HepG2 (cell line): ENCODE data around the gene FUCA1.

Experiments
- ATF7 ChIP-seq, 2 experiments: fragments of 450-650 bp in 1 of 2; sonication (generic) in 1 of 2; formaldehyde crosslinking in 1 of 2; IDR thresholded peaks; 2 replicates each; pipeline versions ENCODE4 v1.4.0 to v1.6.1; 2016 to 2020; ENCODE audit warnings: antibody characterized with exemption in 1 of 2, mild to moderate bottlenecking in 1 of 2, missing genetic modification reagents in 1 of 2
- EZH2 ChIP-seq: conservative IDR thresholded peaks from 2 replicates; pipeline ENCODE4 v1.6.1; 2012; ENCODE audit warnings: mild to moderate bottlenecking, low read depth, low read length, moderate library complexity
- JDP2 ChIP-seq: sonication (generic); formaldehyde crosslinking; IDR thresholded peaks from 2 replicates; pipeline ENCODE4 v1.8.1; 2022; ENCODE audit warnings: missing genetic modification reagents, borderline replicate concordance
- MAZ ChIP-seq, 2 experiments: sonication (generic) in 1 of 2; formaldehyde crosslinking in 1 of 2; IDR thresholded peaks; 2 replicates each; pipeline versions ENCODE4 v1.5.0 to v1.6.1; 2012 to 2020; ENCODE audit warnings: low read depth in 2 of 2, mild to moderate bottlenecking in 2 of 2, borderline replicate concordance in 1 of 2, improper control_type of control experiment in 1 of 2, low read length in 1 of 2, missing genetic modification reagents in 1 of 2, moderate library complexity in 1 of 2
- MTA3 ChIP-seq: sonication (generic); formaldehyde crosslinking; IDR thresholded peaks from 2 replicates; pipeline ENCODE4 v1.4.0; 2020; ENCODE audit warnings: missing genetic modification reagents
- TGIF2 ChIP-seq: IDR thresholded peaks from 2 replicates; pipeline ENCODE4 v1.6.1; 2016; ENCODE audit warnings: control low read depth, missing compliant biosample characterization
- ZNF496 ChIP-seq: sonication (generic); formaldehyde crosslinking; IDR thresholded peaks from 2 replicates; pipeline ENCODE4 v1.8.1; 2023; ENCODE audit warnings: mild to moderate bottlenecking, moderate library complexity, missing genetic modification reagents; ENCODE audit not compliant: insufficient replicate concordance
- ZNF678 ChIP-seq: sonication (generic); formaldehyde crosslinking; IDR thresholded peaks from 2 replicates; pipeline ENCODE4 v1.4.0; 2020; ENCODE audit warnings: mild to moderate bottlenecking, missing genetic modification reagents
- ZNF883 ChIP-seq: sonication (generic); formaldehyde crosslinking; IDR thresholded peaks from 2 replicates; pipeline ENCODE4 v1.5.1; 2020; ENCODE audit warnings: mild to moderate bottlenecking, missing genetic modification reagents; ENCODE audit errors: not compliant biosample characterization
- TF ChIP-seq, protein P1 (sequence below): sonication (generic); formaldehyde crosslinking; IDR thresholded peaks from 2 replicates; pipeline ENCODE4 v1.5.0; 2020; ENCODE audit warnings: mild to moderate bottlenecking, missing genetic modification reagents, moderate library complexity
- TF ChIP-seq, protein P2 (sequence below): sonication (generic); formaldehyde crosslinking; IDR thresholded peaks from 2 replicates; pipeline ENCODE4 v1.4.0; 2020; ENCODE audit warnings: missing genetic modification reagents

DNA sequence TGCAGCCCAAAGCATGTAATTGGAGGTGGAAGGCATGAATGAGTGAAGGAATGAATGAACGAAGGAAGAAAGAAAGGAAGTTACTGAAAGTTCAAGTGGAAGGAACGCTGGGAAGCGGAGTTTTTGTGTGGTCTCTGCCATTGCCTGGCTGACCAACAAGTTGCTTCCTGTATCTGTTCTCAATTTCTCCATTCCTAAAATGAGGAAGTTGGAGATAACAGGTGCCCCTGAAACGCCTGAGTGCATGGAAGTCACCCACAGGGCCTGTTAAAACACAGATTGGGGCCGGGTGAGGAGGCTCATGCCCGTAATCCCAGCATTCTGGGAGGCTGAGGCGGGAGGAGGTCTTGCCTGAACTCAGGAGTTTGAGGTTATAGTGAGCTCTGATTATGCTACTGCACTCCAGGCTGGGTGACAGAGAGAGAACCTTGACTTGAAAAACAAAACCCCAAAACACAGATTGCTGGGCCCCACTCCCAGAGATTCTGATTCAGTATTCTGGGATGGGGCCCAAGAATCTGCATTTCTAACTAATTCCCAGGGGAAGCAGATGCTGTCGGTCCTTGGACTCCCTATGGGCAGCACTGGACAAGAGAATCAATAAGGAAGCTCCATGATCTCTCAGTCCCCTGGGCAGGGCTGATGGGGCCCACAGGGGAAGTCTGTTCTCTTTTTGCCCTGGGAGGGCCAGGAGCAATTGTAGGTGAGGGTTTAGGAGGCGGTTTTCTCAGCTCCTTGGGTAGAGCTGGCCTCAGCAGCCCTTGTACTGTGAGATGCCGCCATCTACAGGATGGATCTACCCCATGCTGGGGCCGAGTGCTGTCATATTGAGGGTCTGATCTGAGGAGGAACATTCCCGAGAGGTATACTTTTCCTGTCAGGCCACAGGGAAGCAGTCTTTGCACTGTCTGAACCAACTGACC, 48.4 kb upstream of the FUCA1 start:
- TF ChIP-seq EZH2 (no peak), TGIF2 (CRISPR knock-in tag) (no peak), MTA3 (CRISPR knock-in tag) (no peak), ZNF678 (CRISPR knock-in tag) (no peak), ZNF496 (CRISPR knock-in tag) (no peak), ATF7 (IDR thresholded peaks at IDR 0.05) (no peak), ATF7 (CRISPR knock-in tag; IDR thresholded peaks at IDR 0.05) (no peak), ZNF883 (CRISPR knock-in tag) (no peak), JDP2 (CRISPR knock-in tag) (no peak), MAZ (IDR thresholded peaks at IDR 0.05; ENCODE audit: borderline replicate concordance, low read depth, low read length) (peak; percentile 28; the same call in 1 of the 2 replicates), MAZ (CRISPR knock-in tag; IDR thresholded peaks at IDR 0.05; ENCODE audit: low read depth) (no peak)
- TF ChIP-seq, protein P1, sequence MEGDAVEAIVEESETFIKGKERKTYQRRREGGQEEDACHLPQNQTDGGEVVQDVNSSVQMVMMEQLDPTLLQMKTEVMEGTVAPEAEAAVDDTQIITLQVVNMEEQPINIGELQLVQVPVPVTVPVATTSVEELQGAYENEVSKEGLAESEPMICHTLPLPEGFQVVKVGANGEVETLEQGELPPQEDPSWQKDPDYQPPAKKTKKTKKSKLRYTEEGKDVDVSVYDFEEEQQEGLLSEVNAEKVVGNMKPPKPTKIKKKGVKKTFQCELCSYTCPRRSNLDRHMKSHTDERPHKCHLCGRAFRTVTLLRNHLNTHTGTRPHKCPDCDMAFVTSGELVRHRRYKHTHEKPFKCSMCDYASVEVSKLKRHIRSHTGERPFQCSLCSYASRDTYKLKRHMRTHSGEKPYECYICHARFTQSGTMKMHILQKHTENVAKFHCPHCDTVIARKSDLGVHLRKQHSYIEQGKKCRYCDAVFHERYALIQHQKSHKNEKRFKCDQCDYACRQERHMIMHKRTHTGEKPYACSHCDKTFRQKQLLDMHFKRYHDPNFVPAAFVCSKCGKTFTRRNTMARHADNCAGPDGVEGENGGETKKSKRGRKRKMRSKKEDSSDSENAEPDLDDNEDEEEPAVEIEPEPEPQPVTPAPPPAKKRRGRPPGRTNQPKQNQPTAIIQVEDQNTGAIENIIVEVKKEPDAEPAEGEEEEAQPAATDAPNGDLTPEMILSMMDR (CRISPR knock-in tag), result peak; percentile 94
- TF ChIP-seq, protein P2, sequence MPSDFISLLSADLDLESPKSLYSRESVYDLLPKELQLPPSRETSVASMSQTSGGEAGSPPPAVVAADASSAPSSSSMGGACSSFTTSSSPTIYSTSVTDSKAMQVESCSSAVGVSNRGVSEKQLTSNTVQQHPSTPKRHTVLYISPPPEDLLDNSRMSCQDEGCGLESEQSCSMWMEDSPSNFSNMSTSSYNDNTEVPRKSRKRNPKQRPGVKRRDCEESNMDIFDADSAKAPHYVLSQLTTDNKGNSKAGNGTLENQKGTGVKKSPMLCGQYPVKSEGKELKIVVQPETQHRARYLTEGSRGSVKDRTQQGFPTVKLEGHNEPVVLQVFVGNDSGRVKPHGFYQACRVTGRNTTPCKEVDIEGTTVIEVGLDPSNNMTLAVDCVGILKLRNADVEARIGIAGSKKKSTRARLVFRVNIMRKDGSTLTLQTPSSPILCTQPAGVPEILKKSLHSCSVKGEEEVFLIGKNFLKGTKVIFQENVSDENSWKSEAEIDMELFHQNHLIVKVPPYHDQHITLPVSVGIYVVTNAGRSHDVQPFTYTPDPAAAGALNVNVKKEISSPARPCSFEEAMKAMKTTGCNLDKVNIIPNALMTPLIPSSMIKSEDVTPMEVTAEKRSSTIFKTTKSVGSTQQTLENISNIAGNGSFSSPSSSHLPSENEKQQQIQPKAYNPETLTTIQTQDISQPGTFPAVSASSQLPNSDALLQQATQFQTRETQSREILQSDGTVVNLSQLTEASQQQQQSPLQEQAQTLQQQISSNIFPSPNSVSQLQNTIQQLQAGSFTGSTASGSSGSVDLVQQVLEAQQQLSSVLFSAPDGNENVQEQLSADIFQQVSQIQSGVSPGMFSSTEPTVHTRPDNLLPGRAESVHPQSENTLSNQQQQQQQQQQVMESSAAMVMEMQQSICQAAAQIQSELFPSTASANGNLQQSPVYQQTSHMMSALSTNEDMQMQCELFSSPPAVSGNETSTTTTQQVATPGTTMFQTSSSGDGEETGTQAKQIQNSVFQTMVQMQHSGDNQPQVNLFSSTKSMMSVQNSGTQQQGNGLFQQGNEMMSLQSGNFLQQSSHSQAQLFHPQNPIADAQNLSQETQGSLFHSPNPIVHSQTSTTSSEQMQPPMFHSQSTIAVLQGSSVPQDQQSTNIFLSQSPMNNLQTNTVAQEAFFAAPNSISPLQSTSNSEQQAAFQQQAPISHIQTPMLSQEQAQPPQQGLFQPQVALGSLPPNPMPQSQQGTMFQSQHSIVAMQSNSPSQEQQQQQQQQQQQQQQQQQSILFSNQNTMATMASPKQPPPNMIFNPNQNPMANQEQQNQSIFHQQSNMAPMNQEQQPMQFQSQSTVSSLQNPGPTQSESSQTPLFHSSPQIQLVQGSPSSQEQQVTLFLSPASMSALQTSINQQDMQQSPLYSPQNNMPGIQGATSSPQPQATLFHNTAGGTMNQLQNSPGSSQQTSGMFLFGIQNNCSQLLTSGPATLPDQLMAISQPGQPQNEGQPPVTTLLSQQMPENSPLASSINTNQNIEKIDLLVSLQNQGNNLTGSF (CRISPR knock-in tag), result no peak
